ENCODE data around the gene HIBCH.
"Not testable (repeated sequence)": the region's sequence is repeated elsewhere in the genome, so short reads cannot be mapped to it uniquely, and the experiment has no call there.

Gene HIBCH

GRCh38 chr2:190342611-190343010 lies 23.0 kb upstream of the HIBCH start:
- DNase-seq: no peak

GRCh38 chr2:190340369-190340768 lies 20.7 kb upstream of the HIBCH start:
- DNase-seq: no peak

GRCh38 chr2:190339394-190339793 lies 19.8 kb upstream of the HIBCH start:
- no peak for DNase-seq

GRCh38 chr2:190338453-190338852 lies 18.8 kb upstream of the HIBCH start:
- no peak for DNase-seq

- no peak for DNase-seq
These were observed 16.8 kb upstream of the HIBCH start for GRCh38 chr2:190336420-190336819.

- DNase-seq: not testable (repeated sequence)
These were observed 16.0 kb upstream of the HIBCH start for GRCh38 chr2:190335584-190335983.

GRCh38 chr2:190335225-190335559 lies 15.6 kb upstream of the HIBCH start:
- no peak for DNase-seq

- DNase-seq: no peak
These were observed 15.0 kb upstream of the HIBCH start for GRCh38 chr2:190334479-190335224.

- DNase-seq: no peak
These were observed 14.3 kb upstream of the HIBCH start for GRCh38 chr2:190333928-190334327.

GRCh38 chr2:190333395-190333794 lies 13.8 kb upstream of the HIBCH start:
- no peak for DNase-seq

GRCh38 chr2:190328573-190329147 lies 9.0 kb upstream of the HIBCH start:
- DNase-seq: no peak

GRCh38 chr2:190327867-190328572 lies 8.4 kb upstream of the HIBCH start:
- no peak for DNase-seq

- no peak for DNase-seq
These were observed 6.0 kb upstream of the HIBCH start for GRCh38 chr2:190325588-190325987.

- no peak for DNase-seq
These were observed 3.8 kb upstream of the HIBCH start for GRCh38 chr2:190323406-190323805.

- no peak for DNase-seq
These were observed 1.1 kb upstream of the HIBCH start for GRCh38 chr2:190320696-190321095.

- no peak for DNase-seq
These were observed 583 bp downstream of the HIBCH start for GRCh38 chr2:190318931-190319554.

GRCh38 chr2:190318514-190318913 lies 1.1 kb downstream of the HIBCH start:
- DNase-seq: no peak

GRCh38 chr2:190315273-190315672 lies 4.4 kb downstream of the HIBCH start:
- no peak for DNase-seq

GRCh38 chr2:190313880-190314279 lies 5.7 kb downstream of the HIBCH start:
- DNase-seq: no peak

- DNase-seq: not testable (repeated sequence)
These were observed 7.0 kb downstream of the HIBCH start for GRCh38 chr2:190312635-190313025.

GRCh38 chr2:190311893-190312634 lies 7.6 kb downstream of the HIBCH start:
- DNase-seq: no peak

GRCh38 chr2:190308031-190308430 lies 11.6 kb downstream of the HIBCH start:
- no peak for DNase-seq

GRCh38 chr2:190304404-190304803 lies 15.2 kb downstream of the HIBCH start:
- DNase-seq: no peak
